Thoracic aorta (tissue), 2 donors: Measurements from ENCODE around the gene PPP1R13B. TPM values are rescaled to one million over a fixed set of nuclear protein-coding genes. Genes with fewer than 3 reads are reported as not detected.
A peak's percentile ranks its signal among the peaks of the same experiment; 100 is the strongest.

Source experiments
- ATAC-seq: fragments of 150-250 bp; one replicate; pipeline ENCODE4 v1.8.0; 2017; ENCODE audit warnings: low read depth; ENCODE audit not compliant: insufficient number of reproducible peaks, low FRiP score
- DNase-seq: peaks from one replicate; pipeline ENCODE4 v3.0.0-alpha.2; 2020; ENCODE audit warnings: low spot score
- H3K27ac ChIP-seq, 2 donors: fragments of 200-600 bp; sonication (generic); 1 replicate in 1 of 2; 2 replicates in 1 of 2; pipeline ENCODE4 v1.5.1; 2016; ENCODE audit warnings: mild to moderate bottlenecking in 2 of 2, moderate library complexity in 2 of 2
- H3K27me3 ChIP-seq: fragments of 200-600 bp; sonication (generic); replicated peaks from 2 replicates; pipeline ENCODE4 v1.6.0; 2016; ENCODE audit warnings: mild to moderate bottlenecking; ENCODE audit not compliant: insufficient read depth
- H3K36me3 ChIP-seq: fragments of 200-600 bp; sonication (generic); one replicate; pipeline ENCODE4 v1.5.1; 2016
- H3K4me1 ChIP-seq, 2 donors: fragments of 200-600 bp; sonication (generic); 1 replicate in 1 of 2; 2 replicates in 1 of 2; pipeline versions ENCODE4 v1.5.1 to v1.6.0; 2016; ENCODE audit warnings: low read depth in 2 of 2, mild to moderate bottlenecking in 1 of 2; ENCODE audit not compliant: control insufficient read depth in 1 of 2
- H3K4me3 ChIP-seq: fragments of 200-600 bp; sonication (generic); 2 replicates; pipeline ENCODE4 v1.5.1; 2016; ENCODE audit warnings: mild to moderate bottlenecking
- H3K9me3 ChIP-seq: fragments of 200-600 bp; sonication (generic); 2 replicates; pipeline ENCODE4 v1.5.1; 2016
- total RNA-seq, 2 donors: library from RNA; depleted of rRNA; stranded (reverse); fragments of >200 nt; gene quantifications; one replicate each; pipeline versions ENCODE4 v1.1.0 to v1.2.3, GENCODE V29; 2016
- TF ChIP-seq, protein P1 (sequence below): fragments of 200-600 bp; sonication (generic); IDR thresholded peaks from one replicate; pipeline ENCODE4 v1.5.1; 2019; ENCODE audit warnings: antibody characterized with exemption

PPP1R13B gene
- total RNA-seq, 2 donors from 2014 or later, result 10.7 to 15.3 TPM

DNA sequence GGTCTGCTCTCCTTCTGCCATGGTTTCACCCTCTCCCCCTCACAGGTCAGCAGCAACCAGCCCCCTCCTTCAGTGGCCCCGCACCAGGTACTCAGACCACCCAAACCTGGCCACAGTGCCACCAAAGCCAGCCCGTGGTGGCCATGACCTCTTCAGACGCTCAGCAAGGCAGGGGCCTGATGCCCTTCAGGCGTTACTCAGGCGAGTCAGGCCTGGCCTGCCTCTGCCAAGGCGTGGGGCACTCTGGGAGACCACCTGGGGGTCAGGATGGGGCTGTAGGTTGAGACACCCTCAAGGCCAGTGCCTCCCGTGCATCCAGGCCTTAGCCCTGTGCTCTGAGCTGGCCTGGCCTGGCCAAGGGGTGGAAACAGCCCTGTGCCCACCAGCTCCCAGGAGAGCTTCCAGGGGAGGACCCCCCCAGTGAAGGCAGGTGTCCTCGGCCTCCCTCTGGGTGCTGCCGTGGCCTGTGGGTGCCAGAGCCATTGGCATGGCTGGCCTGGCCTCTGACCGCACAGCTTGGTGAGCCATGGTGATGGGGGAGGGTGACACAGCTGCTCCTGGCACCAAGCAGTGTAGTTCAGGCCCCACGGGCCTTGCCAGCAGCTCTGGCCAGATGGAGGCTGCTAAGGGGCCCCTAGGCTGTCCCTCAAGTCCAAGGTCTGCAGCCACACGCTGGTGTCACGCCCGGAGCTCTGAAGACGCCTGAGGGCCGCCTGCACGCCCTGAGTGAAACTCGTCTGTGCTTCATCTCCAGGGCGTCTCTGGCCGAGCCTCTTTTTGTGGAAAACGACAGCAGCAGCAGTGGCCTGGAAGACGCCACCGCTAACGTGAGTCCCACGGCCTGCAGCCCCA, 147.2 kb downstream of the PPP1R13B start:
- H3K36me3 ChIP-seq, result peaks cover 53% of the 10 kb centered on the region
- no peaks in the 10 kb centered on the region for H3K27me3 ChIP-seq
- H3K9me3 ChIP-seq, result no peaks in the 10 kb centered on the region
- H3K4me3 ChIP-seq, result no peak overlapping the region
- H3K4me1 ChIP-seq, result peaks cover 5 to 57% of the 10 kb centered on the region in 2 donors
- ATAC-seq (no peak), DNase-seq (no peak)
- TF ChIP-seq, protein P1, sequence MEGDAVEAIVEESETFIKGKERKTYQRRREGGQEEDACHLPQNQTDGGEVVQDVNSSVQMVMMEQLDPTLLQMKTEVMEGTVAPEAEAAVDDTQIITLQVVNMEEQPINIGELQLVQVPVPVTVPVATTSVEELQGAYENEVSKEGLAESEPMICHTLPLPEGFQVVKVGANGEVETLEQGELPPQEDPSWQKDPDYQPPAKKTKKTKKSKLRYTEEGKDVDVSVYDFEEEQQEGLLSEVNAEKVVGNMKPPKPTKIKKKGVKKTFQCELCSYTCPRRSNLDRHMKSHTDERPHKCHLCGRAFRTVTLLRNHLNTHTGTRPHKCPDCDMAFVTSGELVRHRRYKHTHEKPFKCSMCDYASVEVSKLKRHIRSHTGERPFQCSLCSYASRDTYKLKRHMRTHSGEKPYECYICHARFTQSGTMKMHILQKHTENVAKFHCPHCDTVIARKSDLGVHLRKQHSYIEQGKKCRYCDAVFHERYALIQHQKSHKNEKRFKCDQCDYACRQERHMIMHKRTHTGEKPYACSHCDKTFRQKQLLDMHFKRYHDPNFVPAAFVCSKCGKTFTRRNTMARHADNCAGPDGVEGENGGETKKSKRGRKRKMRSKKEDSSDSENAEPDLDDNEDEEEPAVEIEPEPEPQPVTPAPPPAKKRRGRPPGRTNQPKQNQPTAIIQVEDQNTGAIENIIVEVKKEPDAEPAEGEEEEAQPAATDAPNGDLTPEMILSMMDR, result no peak
- H3K27ac ChIP-seq, result peak overlapping the region; percentile 15 to 56

DNA sequence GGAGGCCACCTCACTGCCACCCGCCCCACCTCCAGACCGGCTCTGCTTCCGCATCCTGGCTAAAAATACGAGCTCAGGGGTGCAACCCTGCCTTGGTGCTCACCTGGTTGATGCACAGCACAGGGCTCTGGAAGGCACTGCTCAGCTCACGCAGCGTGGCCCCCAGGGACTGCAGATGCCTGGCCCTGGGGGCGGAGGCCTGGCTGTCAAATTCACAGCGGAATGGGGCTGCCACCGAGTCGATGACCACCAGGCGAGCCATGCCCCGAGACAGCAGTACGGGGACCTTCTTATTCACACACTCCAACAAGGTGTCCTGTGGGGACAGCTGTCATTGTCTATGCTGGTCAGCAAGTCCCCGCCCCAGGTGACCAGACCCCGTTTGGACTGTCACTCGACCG, 148.1 kb downstream of the PPP1R13B start:
- H3K27ac ChIP-seq, result no peak overlapping the region
- peaks cover 56% of the 10 kb centered on the region for H3K36me3 ChIP-seq
- ATAC-seq, result no peak

GRCh38 chr14:103698380-103699260, 148.8 kb downstream of the PPP1R13B start:
- ATAC-seq, result no peak

More for the DNA sequence above, 148.1 kb downstream of the PPP1R13B start:
- Histone ChIP-seq H3K27me3 (no peaks in the 10 kb centered on the region), H3K4me1 (peaks cover 5 to 57% of the 10 kb centered on the region in 2 donors), H3K9me3 (no peaks in the 10 kb centered on the region), H3K4me3 (no peak overlapping the region)
- TF ChIP-seq, protein P1, result no peak
- DNase-seq, result no peak

GRCh38 chr14:103697603-103698379, 149.6 kb downstream of the PPP1R13B start:
- DNase-seq, result no peak
- H3K36me3 ChIP-seq, result peaks cover 58% of the 10 kb centered on the region
- no peaks in the 10 kb centered on the region for H3K27me3 ChIP-seq
- H3K4me3 ChIP-seq, result no peak overlapping the region
- peak overlapping the region in 1 of 2 donors; percentile 28 for H3K27ac ChIP-seq
- no peaks in the 10 kb centered on the region for H3K9me3 ChIP-seq
- peaks cover 5 to 57% of the 10 kb centered on the region in 2 donors for H3K4me1 ChIP-seq
- ATAC-seq, result no peak
- TF ChIP-seq, protein P1, result no peak

More at GRCh38 chr14:103698380-103699260, 148.8 kb downstream of the PPP1R13B start:
- TF ChIP-seq, protein P1, result no peak
- no peak for DNase-seq
- Histone ChIP-seq H3K27me3 (no peaks in the 10 kb centered on the region), H3K27ac (no peak overlapping the region), H3K4me1 (peaks cover 5 to 57% of the 10 kb centered on the region in 2 donors), H3K4me3 (no peak overlapping the region), H3K9me3 (no peaks in the 10 kb centered on the region), H3K36me3 (peaks cover 57% of the 10 kb centered on the region)
